Peyer's patch (tissue), 4 donors: ENCODE results near the gene PNKP.

Experiments used
- CTCF ChIP-seq, 6 experiments: fragments of 450-650 bp in 4 of 6; fragments of 200-600 bp in 2 of 6; sonication (generic) in 1 of 6; IDR thresholded peaks; one replicate each; pipeline ENCODE4 v1.5.1; 2017 to 2019; ENCODE audit warnings: antibody characterized with exemption in 6 of 6, mild to moderate bottlenecking in 3 of 6, moderate library complexity in 1 of 6
- POLR2A ChIP-seq, 2 donors: fragments of 450-650 bp; IDR thresholded peaks; one replicate each; pipeline ENCODE4 v1.5.1; 2017; ENCODE audit warnings: antibody characterized with exemption in 2 of 2, mild to moderate bottlenecking in 2 of 2, moderate library complexity in 2 of 2

GRCh38 chr19:49860336-49861102, 6.9 kb downstream of the PNKP start:
- no peak for TF ChIP-seq CTCF (IDR thresholded peaks at IDR 0.05)
- no peak for TF ChIP-seq POLR2A (IDR thresholded peaks at IDR 0.05)
